GM15510 (cell line): Measurements from ENCODE around the gene SLC9C2.

Experiments used
- POLR2A ChIP-seq: IDR thresholded peaks from 3 replicates; pipeline ENCODE4 v1.6.1; 2011; ENCODE audit warnings: borderline replicate concordance; ENCODE audit not compliant: insufficient read length; ENCODE audit errors: extremely low read depth

SLC9C2 gene

DNA sequence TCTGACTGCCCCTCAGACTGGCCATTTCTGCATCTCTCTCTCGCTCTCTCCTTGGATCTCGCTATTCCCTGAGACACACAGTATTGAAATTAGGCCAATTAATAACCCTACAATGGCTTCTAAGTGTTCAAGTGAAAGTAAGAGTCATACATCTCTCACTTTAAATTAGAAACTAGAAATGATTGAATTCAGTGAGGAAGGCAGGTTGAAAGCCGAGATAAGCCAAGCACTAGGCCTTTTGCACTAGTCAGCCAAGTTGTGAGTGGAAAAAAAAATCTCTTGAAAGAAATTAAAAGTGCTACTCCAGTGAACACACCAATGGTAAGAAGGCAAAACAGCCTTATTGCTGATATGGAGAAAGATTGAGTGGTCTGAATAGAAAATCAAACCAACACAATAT, 51.2 kb downstream of the SLC9C2 start:
- no peak for TF ChIP-seq POLR2A

GRCh38 chr1:173549813-173550212, 53.1 kb downstream of the SLC9C2 start:
- no peak for TF ChIP-seq POLR2A

- TF ChIP-seq POLR2A: no peak
Observed at GRCh38 chr1:173545688-173546087, 57.2 kb downstream of the SLC9C2 start.

GRCh38 chr1:173536223-173536622, 66.6 kb downstream of the SLC9C2 start:
- no peak for TF ChIP-seq POLR2A

- no peak for TF ChIP-seq POLR2A
Observed at GRCh38 chr1:173532237-173532636, 70.6 kb downstream of the SLC9C2 start.

DNA sequence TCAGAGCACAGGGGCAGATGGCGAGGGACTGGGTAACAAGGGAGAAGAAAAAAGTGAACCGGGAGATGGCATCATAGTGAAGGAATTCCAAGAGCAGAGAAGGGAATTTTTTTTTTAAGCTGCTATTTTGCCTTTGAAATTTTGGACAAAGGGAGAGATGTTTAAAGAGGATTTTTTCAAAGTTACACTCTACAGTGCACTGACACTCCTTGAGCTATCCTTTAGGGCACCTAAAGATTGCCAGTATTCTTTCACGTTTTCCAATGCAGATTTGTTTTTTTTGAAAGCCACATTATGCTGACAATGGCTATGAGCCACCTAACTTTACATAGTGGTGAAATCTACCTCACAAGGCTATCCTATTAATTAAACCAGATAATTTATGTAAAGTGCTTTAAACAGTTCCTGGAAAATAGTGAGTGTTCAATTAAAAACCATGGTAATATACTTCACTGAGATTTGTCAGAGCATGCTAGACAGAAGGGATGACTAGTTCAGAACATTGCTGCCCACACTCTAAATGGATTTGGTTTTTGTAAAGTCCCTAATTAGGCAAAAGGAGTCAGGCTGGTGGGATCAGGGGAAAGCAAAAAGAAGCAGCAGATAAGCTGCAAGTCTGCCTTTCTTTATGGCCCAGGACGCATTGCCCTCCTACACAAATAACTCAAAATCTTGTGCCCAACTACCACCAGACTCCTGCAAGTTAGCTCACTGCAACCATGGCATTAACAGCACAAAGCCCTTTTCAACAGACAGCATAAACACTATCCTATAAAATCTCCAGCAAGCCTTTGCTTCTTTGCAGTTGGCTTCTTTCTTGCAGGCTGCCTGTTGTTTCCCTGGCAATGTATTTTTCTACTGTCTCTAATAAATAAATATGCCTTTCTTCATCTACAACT, 71.8 kb downstream of the SLC9C2 start:
- no peak for TF ChIP-seq POLR2A

DNA sequence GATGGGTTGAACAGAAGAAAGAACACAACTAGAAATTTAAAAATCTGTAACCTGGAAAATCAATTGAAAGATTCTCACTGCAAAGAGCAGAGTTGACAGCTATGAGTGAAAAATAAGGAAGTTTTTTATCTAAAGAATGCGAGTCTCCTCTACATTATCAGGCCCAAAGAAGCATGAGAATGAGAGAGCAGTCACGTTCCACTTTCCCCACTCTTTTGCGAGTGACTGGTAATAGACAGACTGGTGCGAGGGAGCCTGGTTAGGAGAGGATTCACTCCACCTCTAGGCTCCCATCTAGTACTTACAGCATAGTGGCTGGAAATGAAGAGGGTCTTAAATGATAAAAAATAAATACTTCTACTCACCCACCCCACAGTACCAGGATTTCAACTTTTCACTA, 73.8 kb downstream of the SLC9C2 start:
- no peak for TF ChIP-seq POLR2A

DNA sequence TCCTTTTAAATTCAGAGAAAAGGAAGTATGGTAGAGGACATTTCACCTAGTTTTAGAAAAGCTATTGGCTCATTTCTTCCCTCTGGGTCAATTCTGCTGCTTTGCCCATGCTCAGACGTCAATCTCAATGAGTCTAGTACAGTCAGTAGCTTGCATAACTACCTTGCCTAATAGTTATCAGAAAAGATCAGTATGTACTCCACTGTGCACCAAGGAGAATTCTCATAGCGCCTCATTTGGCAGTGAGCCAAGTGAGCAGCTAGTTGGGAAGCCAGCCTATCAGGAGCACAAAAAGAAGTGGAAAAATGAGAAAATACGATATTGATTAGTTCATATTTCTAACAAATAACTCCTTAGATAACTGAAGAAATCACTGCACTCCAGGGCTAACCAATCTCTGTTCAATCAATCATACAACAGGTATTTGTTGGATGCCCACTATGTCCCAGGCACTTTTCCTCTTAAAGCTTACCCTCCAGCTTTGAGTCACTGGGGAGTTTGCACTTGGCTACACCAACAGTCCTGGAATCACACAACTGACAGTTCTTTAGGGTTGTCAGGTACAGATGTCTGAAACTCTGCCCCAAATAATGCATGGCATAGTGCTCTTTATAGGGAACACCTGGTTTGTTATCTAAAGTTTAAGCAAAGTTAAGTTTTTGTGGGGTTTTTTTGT, 75.6 kb downstream of the SLC9C2 start:
- TF ChIP-seq POLR2A: no peak

GRCh38 chr1:173525926-173526325, 76.9 kb downstream of the SLC9C2 start:
- TF ChIP-seq POLR2A: no peak

DNA sequence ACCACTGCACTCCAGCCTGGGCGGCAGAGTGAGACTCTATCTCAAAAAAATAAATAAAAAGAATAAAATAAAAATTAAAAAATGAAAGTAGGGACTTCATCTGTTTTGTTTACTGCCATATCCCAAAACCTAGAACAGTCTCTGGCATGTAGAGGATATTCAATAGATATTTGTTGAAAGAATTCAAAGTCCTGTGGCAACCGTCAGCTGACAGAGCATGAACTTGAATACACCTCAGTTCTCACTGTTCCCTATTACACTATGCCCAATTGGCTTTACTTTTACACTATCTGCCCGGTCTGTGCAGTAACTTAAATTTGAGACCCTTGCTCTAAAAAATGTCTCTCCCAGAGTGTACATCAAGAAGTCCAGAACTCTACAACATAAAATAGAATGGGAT, 79.5 kb downstream of the SLC9C2 start:
- TF ChIP-seq POLR2A: no peak

DNA sequence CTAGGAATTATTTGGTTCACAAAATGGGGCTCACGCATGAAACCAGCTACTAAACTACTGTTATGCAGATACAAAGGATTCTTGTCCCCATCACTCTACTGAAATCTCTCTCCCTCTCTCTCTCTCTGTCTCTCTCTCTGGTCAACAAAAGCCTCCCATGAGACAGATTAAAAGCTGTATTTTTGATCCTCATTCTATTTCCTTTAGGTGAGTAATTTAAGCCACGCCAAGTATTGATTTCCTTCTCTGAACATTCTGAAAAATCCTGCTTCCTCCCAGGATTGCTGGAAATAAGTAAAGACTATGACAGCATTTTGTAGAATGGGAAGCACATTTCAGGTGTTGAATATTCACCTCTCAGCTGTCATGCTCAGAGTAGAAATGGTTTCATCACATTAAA, 82.1 kb downstream of the SLC9C2 start:
- no peak for TF ChIP-seq POLR2A

DNA sequence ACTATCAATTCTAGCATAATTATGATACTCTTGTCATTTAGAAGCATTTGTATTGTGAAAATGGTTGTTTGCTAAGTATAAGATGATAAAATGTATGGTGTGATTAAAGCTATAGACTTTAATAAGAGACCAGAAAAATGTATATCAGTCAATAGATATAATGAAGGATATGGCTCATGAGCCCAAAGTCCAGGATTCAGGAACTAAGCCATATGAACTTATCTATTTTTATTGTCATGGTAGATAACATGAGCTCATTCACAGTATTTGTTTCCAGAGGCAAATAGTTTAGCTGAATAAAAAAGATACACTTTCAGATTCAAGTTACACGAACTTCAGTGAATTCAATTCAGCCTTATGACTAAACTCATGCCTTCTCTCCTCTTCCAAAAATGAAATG, 93.1 kb downstream of the SLC9C2 start:
- TF ChIP-seq POLR2A: no peak

GRCh38 chr1:173508541-173508940, 94.3 kb downstream of the SLC9C2 start:
- TF ChIP-seq POLR2A: no peak

DNA sequence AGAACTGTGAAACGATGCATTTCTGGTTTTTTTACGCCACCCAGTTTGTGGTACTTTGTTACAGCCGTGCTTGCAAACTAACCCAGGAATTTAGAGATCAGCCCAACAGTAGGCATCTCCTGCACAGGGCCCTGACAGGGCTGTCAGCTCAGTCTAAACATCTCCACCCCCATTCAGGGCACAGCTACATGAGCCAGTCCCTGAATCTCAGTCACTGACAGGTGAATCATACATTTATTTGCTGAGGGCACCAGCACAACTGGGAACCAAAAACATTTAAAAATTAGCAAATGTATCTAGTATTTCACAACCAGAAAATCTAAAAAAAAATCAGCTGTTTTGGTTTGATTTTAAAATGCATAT, 95.0 kb downstream of the SLC9C2 start:
- TF ChIP-seq POLR2A: no peak

- TF ChIP-seq POLR2A: no peak
Observed at GRCh38 chr1:173507205-173507846, 95.5 kb downstream of the SLC9C2 start.
